Measurements from ENCODE around the gene SLC43A3.

DNA sequence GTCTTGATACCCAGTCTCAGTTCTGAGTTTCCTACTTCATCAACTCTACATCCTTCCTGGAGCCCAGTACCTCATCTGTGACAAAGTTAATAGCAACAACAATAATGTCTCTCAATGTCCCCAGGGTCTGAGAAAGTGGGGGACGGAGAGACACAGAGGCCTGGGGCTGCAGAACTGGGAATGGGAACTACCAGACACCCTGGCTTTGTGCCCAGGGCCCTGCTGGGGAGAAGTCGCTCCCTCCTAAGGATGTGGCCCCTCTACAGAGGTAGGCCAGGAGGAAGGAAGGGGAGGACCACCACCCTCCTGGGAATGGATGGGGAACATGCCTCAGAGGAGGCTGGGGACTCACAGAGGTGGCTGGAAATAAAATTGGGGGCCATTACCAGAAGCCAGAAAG, 51.4 kb downstream of the SLC43A3 start:
- TF ChIP-seq, protein P1, sequence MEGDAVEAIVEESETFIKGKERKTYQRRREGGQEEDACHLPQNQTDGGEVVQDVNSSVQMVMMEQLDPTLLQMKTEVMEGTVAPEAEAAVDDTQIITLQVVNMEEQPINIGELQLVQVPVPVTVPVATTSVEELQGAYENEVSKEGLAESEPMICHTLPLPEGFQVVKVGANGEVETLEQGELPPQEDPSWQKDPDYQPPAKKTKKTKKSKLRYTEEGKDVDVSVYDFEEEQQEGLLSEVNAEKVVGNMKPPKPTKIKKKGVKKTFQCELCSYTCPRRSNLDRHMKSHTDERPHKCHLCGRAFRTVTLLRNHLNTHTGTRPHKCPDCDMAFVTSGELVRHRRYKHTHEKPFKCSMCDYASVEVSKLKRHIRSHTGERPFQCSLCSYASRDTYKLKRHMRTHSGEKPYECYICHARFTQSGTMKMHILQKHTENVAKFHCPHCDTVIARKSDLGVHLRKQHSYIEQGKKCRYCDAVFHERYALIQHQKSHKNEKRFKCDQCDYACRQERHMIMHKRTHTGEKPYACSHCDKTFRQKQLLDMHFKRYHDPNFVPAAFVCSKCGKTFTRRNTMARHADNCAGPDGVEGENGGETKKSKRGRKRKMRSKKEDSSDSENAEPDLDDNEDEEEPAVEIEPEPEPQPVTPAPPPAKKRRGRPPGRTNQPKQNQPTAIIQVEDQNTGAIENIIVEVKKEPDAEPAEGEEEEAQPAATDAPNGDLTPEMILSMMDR (conservative IDR thresholded peaks at IDR 0.05; ENCODE audit: low read length) = no peak
- TF ChIP-seq EZH2phosphoT487 (IDR thresholded peaks at IDR 0.05; ENCODE audit: borderline replicate concordance, low read depth, low read length) = no peak
